HEK293 (cell line): Measurements from ENCODE around the gene OGDHL.

Experiments used
- CTCF ChIA-PET: fragments of 350-600 bp; formaldehyde crosslinking; extraction: SDS; loops from one replicate; lab custom pipeline; 2021; ENCODE audit warnings: antibody characterized with exemption; lab: Yijun Ruan, JAX
- POLR2A ChIA-PET: fragments of 300-600 bp; formaldehyde crosslinking; extraction: SDS; loops from one replicate; lab custom pipeline; 2020; ENCODE audit warnings: antibody characterized with exemption, inconsistent platforms; lab: Yijun Ruan, JAX
- H3K27ac ChIP-seq: fragments of 200-500 bp; sonication (Bioruptor generic); 2 replicates; pipeline ENCODE4 v1.5.1; 2014; ENCODE audit warnings: low read depth, low read length, control low read depth, inconsistent platforms; ENCODE audit errors: extremely low read depth
- H3K36me3 ChIP-seq, 2 experiments: fragments of 200-500 bp in 1 of 2; sonication (Bioruptor generic) in 1 of 2; 1 replicate in 1 of 2; 2 replicates in 1 of 2; pipeline ENCODE4 v1.5.1; 2014 to 2017; ENCODE audit warnings: inconsistent platforms in 2 of 2, low read length in 2 of 2; ENCODE audit not compliant: control insufficient read depth in 2 of 2, insufficient read depth in 1 of 2
- H3K4me1 ChIP-seq: fragments of 200-500 bp; sonication (Bioruptor generic); 2 replicates; pipeline ENCODE4 v1.5.1; 2014; ENCODE audit warnings: mild to moderate bottlenecking, low read length, inconsistent platforms; ENCODE audit not compliant: control insufficient read depth, insufficient read depth
- H3K4me3 ChIP-seq: 2 replicates; pipeline ENCODE4 v1.5.1; 2011; ENCODE audit warnings: low read depth, mild to moderate bottlenecking, control low read depth, low read length, moderate library complexity
- H3K9me3 ChIP-seq: fragments of 200-500 bp; sonication (Bioruptor generic); 2 replicates; pipeline ENCODE4 v1.5.1; 2014; ENCODE audit warnings: low read depth, low read length, inconsistent platforms; ENCODE audit not compliant: control insufficient read depth, insufficient read depth
- HOXC10 ChIP-seq: sonication (generic); formaldehyde crosslinking; IDR thresholded peaks from 2 replicates; pipeline ENCODE4 v1.8.1; 2023; ENCODE audit warnings: mild to moderate bottlenecking, missing genetic modification reagents
- KLF8 ChIP-seq: fragments of 450-650 bp; formaldehyde crosslinking; IDR thresholded peaks from 2 replicates; pipeline ENCODE4 v1.5.1; 2016; ENCODE audit warnings: missing biosample characterization, missing genetic modification characterization
- MZF1 ChIP-seq: fragments of 450-650 bp; formaldehyde crosslinking; IDR thresholded peaks from 2 replicates; pipeline ENCODE4 v1.5.1; 2017; ENCODE audit warnings: missing biosample characterization, missing genetic modification characterization, borderline replicate concordance
- OVOL3 ChIP-seq: fragments of 450-650 bp; formaldehyde crosslinking; IDR thresholded peaks from 2 replicates; pipeline ENCODE4 v1.5.1; 2016; ENCODE audit warnings: missing biosample characterization, missing genetic modification characterization
- YY2 ChIP-seq: fragments of 450-650 bp; formaldehyde crosslinking; IDR thresholded peaks from 2 replicates; pipeline ENCODE4 v1.5.1; 2016; ENCODE audit warnings: missing biosample characterization, missing genetic modification characterization
- ZNF138 ChIP-seq: fragments of 450-650 bp; formaldehyde crosslinking; IDR thresholded peaks from 2 replicates; pipeline ENCODE4 v1.5.1; 2016; ENCODE audit warnings: missing biosample characterization, missing genetic modification characterization, borderline replicate concordance
- ZNF157 ChIP-seq: fragments of 450-650 bp; formaldehyde crosslinking; IDR thresholded peaks from 2 replicates; pipeline ENCODE4 v1.5.1; 2016; ENCODE audit warnings: missing biosample characterization, missing genetic modification characterization
- ZNF174 ChIP-seq: fragments of 450-650 bp; formaldehyde crosslinking; IDR thresholded peaks from 2 replicates; pipeline ENCODE4 v1.5.0; 2017; ENCODE audit warnings: missing biosample characterization, mild to moderate bottlenecking, missing genetic modification characterization
- ZNF2 ChIP-seq: fragments of 450-650 bp; formaldehyde crosslinking; IDR thresholded peaks from 2 replicates; pipeline ENCODE4 v1.5.1; 2016; ENCODE audit warnings: missing biosample characterization, missing genetic modification characterization
- ZNF211 ChIP-seq: fragments of 450-650 bp; formaldehyde crosslinking; IDR thresholded peaks from 2 replicates; pipeline ENCODE4 v1.5.1; 2016; ENCODE audit warnings: low read depth, missing biosample characterization, missing genetic modification characterization
- ZNF221 ChIP-seq: fragments of 450-650 bp; formaldehyde crosslinking; IDR thresholded peaks from 2 replicates; pipeline ENCODE4 v1.5.1; 2017; ENCODE audit warnings: missing biosample characterization, missing genetic modification characterization, borderline replicate concordance
- ZNF223 ChIP-seq: fragments of 450-650 bp; formaldehyde crosslinking; IDR thresholded peaks from 2 replicates; pipeline ENCODE4 v1.5.1; 2016; ENCODE audit warnings: missing biosample characterization, missing genetic modification characterization
- ZNF354C ChIP-seq: fragments of 450-650 bp; formaldehyde crosslinking; IDR thresholded peaks from 2 replicates; pipeline ENCODE4 v1.5.1; 2016; ENCODE audit warnings: missing biosample characterization, missing genetic modification characterization, low read depth, borderline replicate concordance
- ZNF404 ChIP-seq: fragments of 450-650 bp; formaldehyde crosslinking; IDR thresholded peaks from 2 replicates; pipeline ENCODE4 v1.5.1; 2017; ENCODE audit warnings: missing biosample characterization, missing genetic modification characterization
- ZNF521 ChIP-seq: fragments of 450-650 bp; formaldehyde crosslinking; IDR thresholded peaks from 2 replicates; pipeline ENCODE4 v1.5.1; 2017; ENCODE audit warnings: missing biosample characterization, mild to moderate bottlenecking, missing genetic modification characterization
- ZNF548 ChIP-seq: fragments of 450-650 bp; formaldehyde crosslinking; IDR thresholded peaks from 2 replicates; pipeline ENCODE4 v1.5.1; 2016; ENCODE audit warnings: missing biosample characterization, missing genetic modification characterization
- ZNF549 ChIP-seq: fragments of 450-650 bp; IDR thresholded peaks from 2 replicates; pipeline ENCODE4 v1.5.1; 2018; ENCODE audit warnings: missing biosample characterization, missing genetic modification characterization, mild to moderate bottlenecking, inconsistent platforms, moderate library complexity
- ZNF623 ChIP-seq: fragments of 450-650 bp; formaldehyde crosslinking; IDR thresholded peaks from 2 replicates; pipeline ENCODE4 v1.5.1; 2016; ENCODE audit warnings: missing biosample characterization, missing genetic modification characterization
- ZNF707 ChIP-seq: fragments of 450-650 bp; formaldehyde crosslinking; IDR thresholded peaks from 2 replicates; pipeline ENCODE4 v1.5.1; 2016; ENCODE audit warnings: missing biosample characterization, missing genetic modification characterization
- ZNF747 ChIP-seq: fragments of 450-650 bp; formaldehyde crosslinking; IDR thresholded peaks from 2 replicates; pipeline ENCODE4 v1.5.1; 2016; ENCODE audit warnings: missing biosample characterization, missing genetic modification characterization
- ZNF791 ChIP-seq: fragments of 450-650 bp; formaldehyde crosslinking; IDR thresholded peaks from 2 replicates; pipeline ENCODE4 v1.5.1; 2016; ENCODE audit warnings: missing biosample characterization, missing genetic modification characterization
- ZNF837 ChIP-seq: fragments of 450-650 bp; formaldehyde crosslinking; IDR thresholded peaks from 2 replicates; pipeline ENCODE4 v1.5.1; 2016; ENCODE audit warnings: missing biosample characterization, missing genetic modification characterization
- TF ChIP-seq, protein P1 (sequence below): fragments of 450-650 bp; formaldehyde crosslinking; conservative IDR thresholded peaks from 2 replicates; pipeline ENCODE4 v1.5.1; 2016; ENCODE audit warnings: low read depth, missing biosample characterization, missing genetic modification characterization
- TF ChIP-seq, protein P2 (sequence below): fragments of 450-650 bp; formaldehyde crosslinking; IDR thresholded peaks from 2 replicates; pipeline ENCODE4 v1.5.0; 2017; ENCODE audit warnings: missing biosample characterization, missing genetic modification characterization, borderline replicate concordance
- TF ChIP-seq, protein P3 (sequence below): fragments of 450-650 bp; formaldehyde crosslinking; IDR thresholded peaks from 2 replicates; pipeline ENCODE4 v1.5.1; 2017; ENCODE audit warnings: missing biosample characterization, missing genetic modification characterization

OGDHL gene

DNA sequence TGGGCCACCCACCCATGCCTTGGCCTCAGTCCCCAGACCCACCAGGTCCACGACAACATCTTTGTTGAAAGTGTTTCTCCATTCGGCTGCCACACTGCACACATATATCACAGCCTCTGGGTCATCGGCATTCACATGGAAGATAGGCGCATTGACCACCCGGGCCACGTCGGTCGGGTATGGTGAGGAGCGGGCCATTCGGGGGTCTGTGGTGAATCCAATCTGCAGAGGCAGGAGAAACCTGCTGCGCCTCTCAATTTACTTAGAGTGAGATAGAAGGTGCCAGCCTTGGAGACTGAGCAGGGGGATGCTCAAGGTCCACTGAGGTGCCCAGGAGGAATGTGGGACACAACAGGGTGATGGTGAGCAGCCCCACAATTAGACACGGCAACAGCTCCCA lies 16.4 kb downstream of the OGDHL start:
- H3K27ac ChIP-seq = no peak overlapping the region
- H3K4me1 ChIP-seq = no peaks in the 10 kb centered on the region
- TF ChIP-seq ZNF549 (tag by site-specific recombination) = no peak
- TF ChIP-seq, protein P1, sequence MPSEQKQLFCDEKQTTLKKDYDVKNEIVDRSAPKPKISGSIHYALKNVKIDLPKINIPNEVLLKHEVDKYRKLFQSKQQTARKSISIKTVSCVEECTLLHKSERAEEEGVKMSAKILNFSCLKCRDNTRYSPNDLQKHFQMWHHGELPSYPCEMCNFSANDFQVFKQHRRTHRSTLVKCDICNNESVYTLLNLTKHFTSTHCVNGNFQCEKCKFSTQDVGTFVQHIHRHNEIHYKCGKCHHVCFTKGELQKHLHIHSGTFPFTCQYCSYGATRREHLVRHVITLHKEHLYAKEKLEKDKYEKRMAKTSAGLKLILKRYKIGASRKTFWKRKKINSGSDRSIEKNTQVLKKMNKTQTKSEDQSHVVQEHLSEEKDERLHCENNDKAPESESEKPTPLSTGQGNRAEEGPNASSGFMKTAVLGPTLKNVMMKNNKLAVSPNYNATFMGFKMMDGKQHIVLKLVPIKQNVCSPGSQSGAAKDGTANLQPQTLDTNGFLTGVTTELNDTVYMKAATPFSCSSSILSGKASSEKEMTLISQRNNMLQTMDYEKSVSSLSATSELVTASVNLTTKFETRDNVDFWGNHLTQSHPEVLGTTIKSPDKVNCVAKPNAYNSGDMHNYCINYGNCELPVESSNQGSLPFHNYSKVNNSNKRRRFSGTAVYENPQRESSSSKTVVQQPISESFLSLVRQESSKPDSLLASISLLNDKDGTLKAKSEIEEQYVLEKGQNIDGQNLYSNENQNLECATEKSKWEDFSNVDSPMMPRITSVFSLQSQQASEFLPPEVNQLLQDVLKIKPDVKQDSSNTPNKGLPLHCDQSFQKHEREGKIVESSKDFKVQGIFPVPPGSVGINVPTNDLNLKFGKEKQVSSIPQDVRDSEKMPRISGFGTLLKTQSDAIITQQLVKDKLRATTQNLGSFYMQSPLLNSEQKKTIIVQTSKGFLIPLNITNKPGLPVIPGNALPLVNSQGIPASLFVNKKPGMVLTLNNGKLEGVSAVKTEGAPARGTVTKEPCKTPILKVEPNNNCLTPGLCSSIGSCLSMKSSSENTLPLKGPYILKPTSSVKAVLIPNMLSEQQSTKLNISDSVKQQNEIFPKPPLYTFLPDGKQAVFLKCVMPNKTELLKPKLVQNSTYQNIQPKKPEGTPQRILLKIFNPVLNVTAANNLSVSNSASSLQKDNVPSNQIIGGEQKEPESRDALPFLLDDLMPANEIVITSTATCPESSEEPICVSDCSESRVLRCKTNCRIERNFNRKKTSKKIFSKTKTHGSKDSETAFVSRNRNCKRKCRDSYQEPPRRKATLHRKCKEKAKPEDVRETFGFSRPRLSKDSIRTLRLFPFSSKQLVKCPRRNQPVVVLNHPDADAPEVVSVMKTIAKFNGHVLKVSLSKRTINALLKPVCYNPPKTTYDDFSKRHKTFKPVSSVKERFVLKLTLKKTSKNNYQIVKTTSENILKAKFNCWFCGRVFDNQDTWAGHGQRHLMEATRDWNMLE (tag by site-specific recombination) = no peak
- TF ChIP-seq MZF1 (tag by site-specific recombination) = no peak
- no peak for TF ChIP-seq ZNF837 (tag by site-specific recombination)
- TF ChIP-seq HOXC10 (CRISPR knock-in tag) = no peak
- TF ChIP-seq ZNF354C (tag by site-specific recombination) = no peak
- TF ChIP-seq ZNF2 (tag by site-specific recombination) = no peak
- no peak for TF ChIP-seq ZNF221 (tag by site-specific recombination)
- no peak for TF ChIP-seq KLF8 (tag by site-specific recombination)
- TF ChIP-seq OVOL3 (tag by site-specific recombination) = no peak
- no peaks in the 10 kb centered on the region for H3K9me3 ChIP-seq
- peaks cover 4 to 38% of the 10 kb centered on the region in 2 experiments; a peak in 2 of 3 replicates for H3K36me3 ChIP-seq
- POLR2A ChIA-PET = no interaction called here
- CTCF ChIA-PET = interaction anchor here (0.6 kb wide), 1 partner anchor 141 kb away, joined by 3 read pairs; no protein-coding TSS in a partner anchor
- no peak overlapping the region for H3K4me3 ChIP-seq

DNA sequence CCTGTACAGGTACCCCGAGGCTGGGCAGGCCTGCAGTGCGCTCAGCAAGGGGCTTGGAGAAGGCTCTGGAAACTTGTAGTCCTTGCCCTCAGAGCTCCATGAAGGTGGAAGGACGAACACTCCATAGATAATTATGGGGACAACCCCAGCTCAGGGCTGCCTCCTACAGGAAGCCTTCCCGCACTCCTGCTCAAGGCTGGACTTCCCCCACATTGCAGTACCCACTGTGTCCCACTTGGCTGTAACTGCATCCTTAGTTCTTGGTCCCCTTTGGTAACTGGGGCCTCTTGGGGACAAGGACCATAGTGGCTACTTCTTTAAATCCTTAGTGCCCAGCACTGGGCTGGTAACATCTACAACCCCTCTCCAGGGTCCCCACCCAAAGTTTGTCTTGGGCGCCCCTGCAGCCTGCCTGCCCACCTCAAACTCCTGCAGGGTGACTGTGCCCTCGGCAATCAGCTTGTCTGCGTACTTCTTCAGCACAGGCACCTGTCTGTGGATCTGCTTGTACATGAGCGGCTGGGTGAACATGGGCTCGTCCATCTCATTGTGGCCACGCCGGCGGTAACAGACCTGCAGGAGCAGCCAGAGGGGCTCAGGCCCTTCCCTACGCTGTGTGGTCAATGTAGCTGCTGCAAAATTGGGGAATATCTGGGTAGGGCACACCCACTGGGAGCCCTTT lies 17.1 kb downstream of the OGDHL start:
- POLR2A ChIA-PET = no interaction called here
- Histone ChIP-seq H3K9me3 (no peaks in the 10 kb centered on the region), H3K36me3 (peaks cover 4 to 38% of the 10 kb centered on the region in 2 experiments; a peak in 2 of 3 replicates), H3K4me3 (no peak overlapping the region), H3K27ac (no peak overlapping the region)
- CTCF ChIA-PET = interaction anchor here (1.6 kb wide), 1 partner anchor 150 kb away, joined by 6 read pairs; no protein-coding TSS in a partner anchor
- TF ChIP-seq ZNF548 (tag by site-specific recombination) (no peak), ZNF138 (tag by site-specific recombination) (no peak), ZNF211 (no peak), ZNF157 (tag by site-specific recombination) (no peak), ZNF521 (tag by site-specific recombination) (no peak), ZNF707 (tag by site-specific recombination) (no peak), ZNF623 (tag by site-specific recombination) (no peak), YY2 (tag by site-specific recombination) (no peak), ZNF223 (no peak), ZNF791 (tag by site-specific recombination) (no peak), ZNF404 (tag by site-specific recombination) (no peak), ZNF747 (no peak), ZNF174 (tag by site-specific recombination) (no peak)
- TF ChIP-seq, protein P2, sequence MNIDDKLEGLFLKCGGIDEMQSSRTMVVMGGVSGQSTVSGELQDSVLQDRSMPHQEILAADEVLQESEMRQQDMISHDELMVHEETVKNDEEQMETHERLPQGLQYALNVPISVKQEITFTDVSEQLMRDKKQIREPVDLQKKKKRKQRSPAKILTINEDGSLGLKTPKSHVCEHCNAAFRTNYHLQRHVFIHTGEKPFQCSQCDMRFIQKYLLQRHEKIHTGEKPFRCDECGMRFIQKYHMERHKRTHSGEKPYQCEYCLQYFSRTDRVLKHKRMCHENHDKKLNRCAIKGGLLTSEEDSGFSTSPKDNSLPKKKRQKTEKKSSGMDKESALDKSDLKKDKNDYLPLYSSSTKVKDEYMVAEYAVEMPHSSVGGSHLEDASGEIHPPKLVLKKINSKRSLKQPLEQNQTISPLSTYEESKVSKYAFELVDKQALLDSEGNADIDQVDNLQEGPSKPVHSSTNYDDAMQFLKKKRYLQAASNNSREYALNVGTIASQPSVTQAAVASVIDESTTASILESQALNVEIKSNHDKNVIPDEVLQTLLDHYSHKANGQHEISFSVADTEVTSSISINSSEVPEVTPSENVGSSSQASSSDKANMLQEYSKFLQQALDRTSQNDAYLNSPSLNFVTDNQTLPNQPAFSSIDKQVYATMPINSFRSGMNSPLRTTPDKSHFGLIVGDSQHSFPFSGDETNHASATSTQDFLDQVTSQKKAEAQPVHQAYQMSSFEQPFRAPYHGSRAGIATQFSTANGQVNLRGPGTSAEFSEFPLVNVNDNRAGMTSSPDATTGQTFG = no peak
- TF ChIP-seq, protein P3, sequence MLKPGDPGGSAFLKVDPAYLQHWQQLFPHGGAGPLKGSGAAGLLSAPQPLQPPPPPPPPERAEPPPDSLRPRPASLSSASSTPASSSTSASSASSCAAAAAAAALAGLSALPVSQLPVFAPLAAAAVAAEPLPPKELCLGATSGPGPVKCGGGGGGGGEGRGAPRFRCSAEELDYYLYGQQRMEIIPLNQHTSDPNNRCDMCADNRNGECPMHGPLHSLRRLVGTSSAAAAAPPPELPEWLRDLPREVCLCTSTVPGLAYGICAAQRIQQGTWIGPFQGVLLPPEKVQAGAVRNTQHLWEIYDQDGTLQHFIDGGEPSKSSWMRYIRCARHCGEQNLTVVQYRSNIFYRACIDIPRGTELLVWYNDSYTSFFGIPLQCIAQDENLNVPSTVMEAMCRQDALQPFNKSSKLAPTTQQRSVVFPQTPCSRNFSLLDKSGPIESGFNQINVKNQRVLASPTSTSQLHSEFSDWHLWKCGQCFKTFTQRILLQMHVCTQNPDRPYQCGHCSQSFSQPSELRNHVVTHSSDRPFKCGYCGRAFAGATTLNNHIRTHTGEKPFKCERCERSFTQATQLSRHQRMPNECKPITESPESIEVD (tag by site-specific recombination) = no peak
- TF ChIP-seq, all 188 proteins: peak for 0
- H3K4me1 ChIP-seq = no peaks in the 10 kb centered on the region
